H1 (cell line): Measurements from ENCODE around the gene FGF12. TPM values are rescaled to one million over a fixed set of nuclear protein-coding genes. Genes with fewer than 3 reads are reported as not detected.

Source experiments
- CTCF ChIA-PET: fragments of 300-600 bp; sonication (Branson Sonifier 250); formaldehyde crosslinking; loops from one replicate; lab custom pipeline; 2021; ENCODE audit not compliant: partially characterized antibody; lab: Charles Lee
- POLR2A ChIA-PET: fragments of 300-600 bp; sonication (Branson Sonifier 250); formaldehyde crosslinking; loops from one replicate; lab custom pipeline; 2021; ENCODE audit warnings: inconsistent platforms; ENCODE audit not compliant: partially characterized antibody; lab: Charles Lee
- DNase-seq, 2 experiments: peaks; one replicate each; pipeline versions ENCODE4 v3.0.0 to v3.0.0-alpha.2; 2010 to 2022; ENCODE audit warnings: low spot score in 2 of 2, low read depth in 1 of 2, mixed read lengths in 1 of 2
- FAIRE-seq: peaks from 2 replicates; lab custom pipeline; 2011; peaks lifted over from hg19 to GRCh38; lab: Jason Lieb, UNC
- H2AFZ ChIP-seq: 2 replicates; pipeline ENCODE4 v1.8.1; 2012; ENCODE audit warnings: low read length, inconsistent platforms
- H2AK5ac ChIP-seq: 2 replicates; pipeline ENCODE4 v1.6.1; 2013; ENCODE audit warnings: low read depth, low read length
- H2BK120ac ChIP-seq: replicated peaks from 2 replicates; pipeline ENCODE3; 2013; ENCODE audit warnings: low read depth, low read length, inconsistent platforms
- H2BK12ac ChIP-seq: 2 replicates; pipeline ENCODE4 v1.6.1; 2013; ENCODE audit warnings: low read depth, low read length
- H2BK15ac ChIP-seq: 2 replicates; pipeline ENCODE4 v1.6.1; 2013; ENCODE audit warnings: low read length
- H2BK20ac ChIP-seq: 2 replicates; pipeline ENCODE4 v1.6.1; 2013; ENCODE audit warnings: low read length
- H2BK5ac ChIP-seq: 2 replicates; pipeline ENCODE4 v1.6.1; 2013; ENCODE audit warnings: low read depth, low read length
- H3K14ac ChIP-seq: 2 replicates; pipeline ENCODE4 v1.6.1; 2013; ENCODE audit warnings: inconsistent platforms; ENCODE audit not compliant: insufficient read length
- H3K18ac ChIP-seq: 2 replicates; pipeline ENCODE4 v1.6.1; 2013; ENCODE audit warnings: low read length; ENCODE audit errors: extremely low read depth
- H3K23ac ChIP-seq: 2 replicates; pipeline ENCODE4 v1.6.1; 2013; ENCODE audit warnings: inconsistent platforms; ENCODE audit not compliant: insufficient read length
- H3K23me2 ChIP-seq: 2 replicates; pipeline ENCODE4 v1.6.1; 2013; ENCODE audit warnings: low read depth, low read length
- H3K27ac ChIP-seq: 2 replicates; pipeline ENCODE4 v1.6.1; 2011; ENCODE audit warnings: low read depth, low read length, inconsistent platforms
- H3K27me3 ChIP-seq, 4 experiments: replicated peaks in 1 of 4; 1 replicate in 1 of 4; 2 replicates in 3 of 4; pipeline versions ENCODE4 v1.6.1 to v1.8.1; 2011 to 2013; ENCODE audit warnings: low read length in 3 of 4, mild to moderate bottlenecking in 3 of 4, inconsistent platforms in 2 of 4, mixed read lengths in 2 of 4, moderate library complexity in 1 of 4; ENCODE audit not compliant: control insufficient read depth in 3 of 4, insufficient read depth in 3 of 4; ENCODE audit errors: extremely low read depth in 1 of 4
- H3K36me3 ChIP-seq, 4 experiments: 2 replicates each; pipeline versions ENCODE4 v1.6.1 to v1.8.1; 2011 to 2013; ENCODE audit warnings: mild to moderate bottlenecking in 4 of 4, low read length in 3 of 4, moderate library complexity in 2 of 4, control low read depth in 1 of 4, inconsistent platforms in 1 of 4; ENCODE audit not compliant: insufficient read depth in 4 of 4, control insufficient read depth in 2 of 4
- H3K4ac ChIP-seq: replicated peaks from 2 replicates; pipeline ENCODE3; 2013; ENCODE audit warnings: low read length, low read depth, mixed read lengths, inconsistent platforms; ENCODE audit not compliant: insufficient read length
- H3K4me1 ChIP-seq, 4 experiments: replicated peaks in 1 of 4; 1 replicate in 1 of 4; 2 replicates in 3 of 4; pipeline versions ENCODE4 v1.6.1 to v1.8.1; 2011 to 2013; ENCODE audit warnings: low read length in 3 of 4, inconsistent platforms in 2 of 4, mixed read lengths in 1 of 4; ENCODE audit not compliant: insufficient read depth in 4 of 4, control insufficient read depth in 3 of 4
- H3K4me2 ChIP-seq, 2 experiments: 2 replicates each; pipeline versions ENCODE4 v1.6.1 to v1.8.1; 2011 to 2013; ENCODE audit warnings: low read depth in 2 of 2, low read length in 2 of 2, control low read depth in 1 of 2, inconsistent platforms in 1 of 2, mild to moderate bottlenecking in 1 of 2; ENCODE audit not compliant: insufficient read depth in 1 of 2
- H3K4me3 ChIP-seq, 4 experiments: fragments of 200-600, 300-600 bp in 1 of 4; sonication (generic), shearing (Covaris generic), sonication (Bioruptor Twin) in 1 of 4; 2 replicates each; pipeline versions ENCODE4 v1.5.1 to v1.8.1; 2011 to 2016; ENCODE audit warnings: low read length in 4 of 4, low read depth in 3 of 4, control low read depth in 2 of 4, inconsistent platforms in 2 of 4, mild to moderate bottlenecking in 2 of 4, mixed read lengths in 1 of 4, moderate library complexity in 1 of 4; ENCODE audit not compliant: insufficient read depth in 2 of 4; ENCODE audit errors: extremely low read depth in 1 of 4
- H3K56ac ChIP-seq: replicated peaks from 2 replicates; pipeline ENCODE3; 2013; ENCODE audit warnings: low read depth, mild to moderate bottlenecking, mixed read lengths, low read length, inconsistent platforms; ENCODE audit not compliant: insufficient read length
- H3K79me1 ChIP-seq: 2 replicates; pipeline ENCODE4 v1.6.1; 2013; ENCODE audit warnings: low read depth, low read length, control low read depth
- H3K79me2 ChIP-seq, 2 experiments: 2 replicates each; pipeline versions ENCODE4 v1.6.1 to v1.8.1; 2012 to 2013; ENCODE audit warnings: low read length in 2 of 2, mild to moderate bottlenecking in 2 of 2, inconsistent platforms in 1 of 2; ENCODE audit not compliant: insufficient read depth in 2 of 2, control insufficient read depth in 1 of 2
- H3K9ac ChIP-seq, 4 experiments: replicated peaks in 1 of 4; 1 replicate in 1 of 4; 2 replicates in 3 of 4; pipeline versions ENCODE4 v1.6.1 to v1.8.1; 2011 to 2013; ENCODE audit warnings: low read depth in 3 of 4, low read length in 3 of 4, control low read depth in 2 of 4, mild to moderate bottlenecking in 2 of 4, moderate library complexity in 2 of 4, inconsistent platforms in 1 of 4; ENCODE audit errors: extremely low read depth in 1 of 4
- H3K9me3 ChIP-seq, 2 experiments: 2 replicates each; pipeline versions ENCODE4 v1.6.1 to v1.8.1; 2012 to 2013; ENCODE audit warnings: mild to moderate bottlenecking in 2 of 2, moderate library complexity in 2 of 2, control low read depth in 1 of 2, inconsistent platforms in 1 of 2, low read depth in 1 of 2, low read length in 1 of 2, mixed read lengths in 1 of 2; ENCODE audit not compliant: insufficient read depth in 2 of 2
- H4K20me1 ChIP-seq, 2 experiments: replicated peaks in 1 of 2; 2 replicates each; pipeline versions ENCODE3 to v1.8.1; 2011 to 2013; ENCODE audit warnings: inconsistent platforms in 2 of 2, low read length in 2 of 2, mild to moderate bottlenecking in 1 of 2; ENCODE audit not compliant: insufficient read depth in 2 of 2, control insufficient read depth in 1 of 2
- H4K5ac ChIP-seq: 2 replicates; pipeline ENCODE4 v1.6.1; 2013; ENCODE audit warnings: low read length, low read depth, mixed read lengths, inconsistent platforms; ENCODE audit not compliant: insufficient read length
- H4K8ac ChIP-seq: 2 replicates; pipeline ENCODE4 v1.8.0; 2013; ENCODE audit warnings: mild to moderate bottlenecking, moderate library complexity, low read length, inconsistent platforms; ENCODE audit not compliant: insufficient read depth; ENCODE audit errors: extremely low read depth
- H4K91ac ChIP-seq: replicated peaks from 2 replicates; pipeline ENCODE3; 2013; ENCODE audit warnings: low read length, mixed read lengths, inconsistent platforms; ENCODE audit not compliant: insufficient read length
- BACH1 ChIP-seq: IDR thresholded peaks from 2 replicates; pipeline ENCODE4 v1.6.1; 2012; ENCODE audit warnings: low read length, improper control_type of control experiment
- CBX8 ChIP-seq: fragments of 300-800, 300-1000 bp; sonication (generic); IDR thresholded peaks from 2 replicates; pipeline ENCODE4 v1.7.1; 2016; ENCODE audit warnings: low read depth, low read length, borderline replicate concordance
- CHD2 ChIP-seq: IDR thresholded peaks from 2 replicates; pipeline ENCODE4 v1.6.1; 2012; ENCODE audit warnings: low read length, improper control_type of control experiment
- CREB1 ChIP-seq: IDR thresholded peaks from 2 replicates; pipeline ENCODE4 v1.6.1; 2012; ENCODE audit warnings: inconsistent platforms
- FOSL1 ChIP-seq: IDR thresholded peaks from 2 replicates; pipeline ENCODE4 v1.6.1; 2011; ENCODE audit warnings: mild to moderate bottlenecking, low read depth, low read length, moderate library complexity; ENCODE audit not compliant: insufficient read depth
- HDAC2 ChIP-seq, 2 experiments: fragments of 300-600 bp in 1 of 2; sonication (generic) in 1 of 2; IDR thresholded peaks; 2 replicates each; pipeline ENCODE4 v1.6.1; 2011 to 2012; ENCODE audit warnings: low read depth in 2 of 2, low read length in 2 of 2, mild to moderate bottlenecking in 2 of 2, moderate library complexity in 2 of 2, borderline replicate concordance in 1 of 2, inconsistent platforms in 1 of 2
- POLR2A ChIP-seq, 2 experiments: IDR thresholded peaks; 1 replicate in 1 of 2; 2 replicates in 1 of 2; pipeline ENCODE4 v1.6.1; 2011; ENCODE audit warnings: low read depth in 2 of 2, low read length in 2 of 2, mild to moderate bottlenecking in 2 of 2; ENCODE audit errors: control extremely low read depth in 1 of 2
- SIX5 ChIP-seq: IDR thresholded peaks from 2 replicates; pipeline ENCODE4 v1.6.1; 2011; ENCODE audit warnings: mild to moderate bottlenecking, low read depth, low read length
- SP1 ChIP-seq: IDR thresholded peaks from 2 replicates; pipeline ENCODE4 v1.6.1; 2011; ENCODE audit warnings: low read depth, low read length
- SP4 ChIP-seq: IDR thresholded peaks from 2 replicates; pipeline ENCODE4 v1.6.1; 2012; ENCODE audit warnings: low read length, inconsistent platforms
- TBP ChIP-seq: IDR thresholded peaks from 2 replicates; pipeline ENCODE4 v1.6.1; 2011; ENCODE audit warnings: low read depth, low read length, improper control_type of control experiment
- TEAD4 ChIP-seq: IDR thresholded peaks from 2 replicates; pipeline ENCODE4 v1.6.1; 2012; ENCODE audit warnings: low read depth, low read length, inconsistent platforms, mixed read lengths
- USF2 ChIP-seq: IDR thresholded peaks from 2 replicates; pipeline ENCODE4 v1.6.1; 2011; ENCODE audit warnings: low read length, improper control_type of control experiment
- WGBS, 2 experiments: shearing (Covaris generic) in 1 of 2; methylation state at CpG; one replicate each; pipeline versions ENCODE4 v1.1.6 to v1.1.7; 2013 to 2015; ENCODE audit warnings: low lambda C conversion rate in 2 of 2, mixed read lengths in 2 of 2, inconsistent platforms in 1 of 2, low coverage in 1 of 2, missing lambda C conversion rate in 1 of 2; ENCODE audit not compliant: insufficient replicate concordance in 2 of 2, insufficient coverage in 1 of 2, insufficient read length in 1 of 2; ENCODE audit errors: extremely low coverage in 1 of 2, missing lambda C conversion rate in 1 of 2; 5-methylcytosine and 5-hydroxymethylcytosine counted together
- polyA plus RNA-seq, 7 experiments: library from polyadenylated mRNA; depleted of rRNA in 3 of 7; stranded (reverse) in 5 of 7; unstranded in 2 of 7; fragments of >200 nt in 5 of 7; fragments of 200-250 nt in 2 of 7; gene quantifications; 1 replicate in 5 of 7; 2 replicates in 1 of 7; 4 replicates in 1 of 7; pipeline versions ENCODE4 v1.2.1 to v1.2.3, GENCODE V29; 2011 to 2013; ENCODE audit warnings: missing spikeins in 2 of 7, mixed read lengths in 2 of 7
- total RNA-seq: library from RNA; stranded (reverse); fragmentation: NEBNext Ultra II Directional; extraction: Animal tissue kit (Norgen Biotek cat#: 25700); gene quantifications from 2 replicates; pipeline ENCODE4 v1.2.1, GENCODE V29; 2021

Gene FGF12
- total and polyA plus RNA-seq, 2 of the 8 experiments (the other 6 are each of a cell fraction or from before 2014, with no cell fraction given): 4.1 to 16.6 TPM

- Histone ChIP-seq H3K79me2 (no peaks in the 10 kb centered on the region), H3K4ac (no peak overlapping the region), H3K27ac (no peak overlapping the region), H3K56ac (no peak overlapping the region), H2AFZ (no peak overlapping the region), H3K27me3 (no peaks in the 10 kb centered on the region), H3K79me1 (no peaks in the 10 kb centered on the region), H2BK120ac (no peak overlapping the region), H3K4me2 (no peak overlapping the region), H2BK15ac (no peak overlapping the region), H3K23ac (no peak overlapping the region), H3K23me2 (no peaks in the 10 kb centered on the region), H3K36me3 (no peaks in the 10 kb centered on the region), H3K18ac (no peak overlapping the region), H2BK5ac (no peak overlapping the region), H3K4me1 (peaks cover 0 to 2% (median 0%) of the 10 kb centered on the region in 4 experiments; a peak in 1 of 7 replicates), H2AK5ac (no peak overlapping the region), H3K9ac (no peak overlapping the region), H4K8ac (no peak overlapping the region), H4K20me1 (no peaks in the 10 kb centered on the region), H2BK12ac (no peak overlapping the region), H4K5ac (no peak overlapping the region), H3K4me3 (no peak overlapping the region), H2BK20ac (no peak overlapping the region), H3K14ac (no peak overlapping the region), H4K91ac (no peak overlapping the region), H3K9me3 (no peaks in the 10 kb centered on the region)
- FAIRE-seq (no peak), DNase-seq (no peak)
- TF ChIP-seq BACH1: no peak
- TF ChIP-seq SP1: no peak
- no peak for TF ChIP-seq SIX5
- TF ChIP-seq CREB1: no peak
- no peak for TF ChIP-seq TBP
- no peak for TF ChIP-seq POLR2A (IDR thresholded peaks at IDR 0.05; ENCODE audit: control extremely low read depth in 1 of 2, low read depth in 2 of 2, low read length in 2 of 2)
- TF ChIP-seq USF2: no peak
- no peak for TF ChIP-seq TEAD4
- no peak for TF ChIP-seq CBX8
- no peak for TF ChIP-seq CHD2
- TF ChIP-seq FOSL1: no peak
- TF ChIP-seq SP4: no peak
- TF ChIP-seq HDAC2 (IDR thresholded peaks at IDR 0.05; ENCODE audit: borderline replicate concordance in 1 of 2, low read depth in 2 of 2, low read length in 2 of 2): no peak
- ChIA-PET POLR2A (no interaction called here), CTCF (no interaction called here)
- WGBS, 2 experiments: 96% methylated on average over 5 of the region's 5 CpGs; no CpG with 5 or more reads in 1 of the 2 experiments
Observed at GRCh38 chr3:192395506-192395905, 331.8 kb downstream of the FGF12 start.
